Keratinocyte (primary cell): ENCODE data around the gene CYP4X1. TPM values are rescaled to one million over a fixed set of nuclear protein-coding genes. Genes with fewer than 3 reads are reported as not detected.
A peak's percentile ranks its signal among the peaks of the same experiment; 100 is the strongest.
"Not testable (repeated sequence)": the region's sequence is repeated elsewhere in the genome, so short reads cannot be mapped to it uniquely, and the experiment has no call there.

Source experiments
- DNase-seq: peaks from one replicate; pipeline ENCODE4 v3.0.0-alpha.2; 2011; ENCODE audit warnings: low read depth, missing footprints, low spot score
- FAIRE-seq: peaks from 2 replicates; lab custom pipeline; 2011; peaks lifted over from hg19 to GRCh38; lab: Jason Lieb, UNC
- H2AFZ ChIP-seq: 2 replicates; pipeline ENCODE4 v1.6.0; 2012; ENCODE audit warnings: low read length, control low read depth, inconsistent platforms; ENCODE audit not compliant: control insufficient read depth
- H3K27ac ChIP-seq: 2 replicates; pipeline ENCODE4 v1.5.1; 2011; ENCODE audit warnings: low read length; ENCODE audit not compliant: control insufficient read depth, insufficient read depth
- H3K27me3 ChIP-seq: 3 replicates; pipeline ENCODE4 v1.6.0; 2011; ENCODE audit warnings: low read length; ENCODE audit not compliant: control insufficient read depth, insufficient read depth; ENCODE audit errors: extremely low read depth
- H3K36me3 ChIP-seq, 2 experiments: 2 replicates in 1 of 2; 3 replicates in 1 of 2; pipeline ENCODE4 v1.5.1; 2011; ENCODE audit warnings: low read length in 2 of 2, mild to moderate bottlenecking in 1 of 2; ENCODE audit not compliant: control insufficient read depth in 2 of 2, insufficient read depth in 2 of 2; ENCODE audit errors: extremely low read depth in 1 of 2
- H3K4me1 ChIP-seq: 3 replicates; pipeline ENCODE4 v1.5.1; 2011; ENCODE audit warnings: low read length; ENCODE audit not compliant: control insufficient read depth, insufficient read depth; ENCODE audit errors: extremely low read depth
- H3K4me2 ChIP-seq: 3 replicates; pipeline ENCODE4 v1.6.0; 2011; ENCODE audit warnings: low read depth, low read length; ENCODE audit not compliant: control insufficient read depth, insufficient read depth; ENCODE audit errors: extremely low read depth
- H3K4me3 ChIP-seq, 3 experiments: fragments of 200-600 bp in 1 of 3; sonication (generic) in 1 of 3; 2 replicates in 2 of 3; 3 replicates in 1 of 3; pipeline ENCODE4 v1.5.1; 2011 to 2016; ENCODE audit warnings: low read length in 3 of 3, mild to moderate bottlenecking in 3 of 3, control low read depth in 2 of 3, inconsistent platforms in 1 of 3, low read depth in 1 of 3, mixed read lengths in 1 of 3, mixed run types in 1 of 3, moderate library complexity in 1 of 3; ENCODE audit not compliant: control insufficient read depth in 2 of 3, insufficient read depth in 2 of 3; ENCODE audit errors: extremely low read depth in 1 of 3
- H3K79me2 ChIP-seq: 2 replicates; pipeline ENCODE4 v1.6.0; 2012; ENCODE audit warnings: low read length; ENCODE audit not compliant: control insufficient read depth, insufficient read depth
- H3K9ac ChIP-seq: 3 replicates; pipeline ENCODE4 v1.6.0; 2011; ENCODE audit warnings: low read length; ENCODE audit not compliant: control insufficient read depth, insufficient read depth; ENCODE audit errors: extremely low read depth
- H3K9me1 ChIP-seq: 3 replicates; pipeline ENCODE4 v1.6.0; 2011; ENCODE audit warnings: low read length; ENCODE audit not compliant: control insufficient read depth, insufficient read depth; ENCODE audit errors: extremely low read depth
- H3K9me3 ChIP-seq: 2 replicates; pipeline ENCODE4 v1.5.1; 2012; ENCODE audit warnings: low read depth, low read length; ENCODE audit not compliant: control insufficient read depth
- H4K20me1 ChIP-seq: 3 replicates; pipeline ENCODE4 v1.6.0; 2011; ENCODE audit warnings: low read length; ENCODE audit not compliant: control insufficient read depth, insufficient read depth; ENCODE audit errors: extremely low read depth
- dilution Hi-C: fragments of 300-500 bp; cut with MboI; formaldehyde crosslinking; loops from one replicate; pipeline ENCODE4 v1.7.0; 2020; ENCODE audit warnings: low sequenced_read_pairs; ENCODE audit not compliant: extremely low pct_ligation_motif_present
- polyA plus RNA-seq, 5 experiments: library from polyadenylated mRNA; depleted of rRNA in 3 of 5; stranded (reverse) in 3 of 5; stranded (forward) in 1 of 5; unstranded in 1 of 5; fragments of >200 nt; gene quantifications; 1 replicate in 1 of 5; 2 replicates in 3 of 5; 3 replicates in 1 of 5; pipeline versions ENCODE4 v1.2.1 to v1.2.3, GENCODE V29; 2011 to 2012; ENCODE audit warnings: missing spikeins in 2 of 5, low read depth in 1 of 5, low replicate concordance in 1 of 5
- small RNA-seq, 3 experiments: library from RNA; depleted of rRNA; stranded (forward); fragments of <200 nt; gene quantifications; one replicate each; pipeline ENCODE3, GENCODE V24; 2012; ENCODE audit warnings: low read depth in 3 of 3, low replicate concordance in 1 of 3; ENCODE audit not compliant: insufficient read length in 3 of 3
- TF ChIP-seq, protein P1 (sequence below), 3 experiments: IDR thresholded peaks in 1 of 3; conservative IDR thresholded peaks in 1 of 3; optimal IDR thresholded peaks in 1 of 3; 2 replicates in 2 of 3; 3 replicates in 1 of 3; pipeline versions ENCODE3 to v1.5.1; 2011; ENCODE audit warnings: low read length in 3 of 3, mild to moderate bottlenecking in 3 of 3, moderate library complexity in 2 of 3, control low read depth in 1 of 3, inconsistent platforms in 1 of 3; ENCODE audit not compliant: insufficient read depth in 2 of 3; ENCODE audit errors: extremely low read depth in 1 of 3

The CYP4X1 gene
- polyA plus RNA-seq, 1 donor (not counting 4 experiments of a cell fraction or from before 2014, with no cell fraction given) = 1.00 TPM

DNA sequence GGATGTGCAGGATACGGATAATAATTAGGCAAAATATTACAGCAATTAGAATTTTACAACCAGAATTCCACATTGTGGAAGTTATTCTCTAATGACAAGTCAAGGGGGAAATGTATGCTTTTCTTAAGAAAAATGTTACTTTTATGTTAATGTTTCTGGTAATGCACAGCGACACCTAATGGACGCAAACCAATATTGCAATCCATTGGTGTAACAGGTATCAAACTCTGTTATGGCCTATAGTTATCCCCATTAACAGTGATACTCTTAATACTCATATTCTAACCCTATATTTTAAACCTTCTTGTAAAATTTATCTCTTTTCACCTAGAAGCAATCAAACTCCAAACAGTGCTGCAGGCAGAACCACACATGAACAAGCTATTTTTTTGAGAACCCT, 65.9 kb downstream of the CYP4X1 start:
- DNase-seq, H3K4me2 ChIP-seq, H3K79me2 ChIP-seq, H2AFZ ChIP-seq, H3K9ac ChIP-seq, H3K4me3 ChIP-seq, FAIRE-seq, H3K36me3 ChIP-seq, H3K27me3 ChIP-seq, H4K20me1 ChIP-seq, H3K27ac ChIP-seq, H3K4me1 ChIP-seq, dilution Hi-C loops, H3K9me1 ChIP-seq, H3K9me3 ChIP-seq: not testable (repeated sequence)
- TF ChIP-seq, protein P1, sequence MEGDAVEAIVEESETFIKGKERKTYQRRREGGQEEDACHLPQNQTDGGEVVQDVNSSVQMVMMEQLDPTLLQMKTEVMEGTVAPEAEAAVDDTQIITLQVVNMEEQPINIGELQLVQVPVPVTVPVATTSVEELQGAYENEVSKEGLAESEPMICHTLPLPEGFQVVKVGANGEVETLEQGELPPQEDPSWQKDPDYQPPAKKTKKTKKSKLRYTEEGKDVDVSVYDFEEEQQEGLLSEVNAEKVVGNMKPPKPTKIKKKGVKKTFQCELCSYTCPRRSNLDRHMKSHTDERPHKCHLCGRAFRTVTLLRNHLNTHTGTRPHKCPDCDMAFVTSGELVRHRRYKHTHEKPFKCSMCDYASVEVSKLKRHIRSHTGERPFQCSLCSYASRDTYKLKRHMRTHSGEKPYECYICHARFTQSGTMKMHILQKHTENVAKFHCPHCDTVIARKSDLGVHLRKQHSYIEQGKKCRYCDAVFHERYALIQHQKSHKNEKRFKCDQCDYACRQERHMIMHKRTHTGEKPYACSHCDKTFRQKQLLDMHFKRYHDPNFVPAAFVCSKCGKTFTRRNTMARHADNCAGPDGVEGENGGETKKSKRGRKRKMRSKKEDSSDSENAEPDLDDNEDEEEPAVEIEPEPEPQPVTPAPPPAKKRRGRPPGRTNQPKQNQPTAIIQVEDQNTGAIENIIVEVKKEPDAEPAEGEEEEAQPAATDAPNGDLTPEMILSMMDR (optimal IDR thresholded peaks at IDR 0.05 in 1 of 3, IDR thresholded peaks at IDR 0.05 in 1 of 3, conservative IDR thresholded peaks at IDR 0.05 in 1 of 3; ENCODE audit: extremely low read depth in 1 of 3, insufficient read depth in 2 of 3, low read length in 3 of 3) = peak in 1 of 3 experiments; percentile 20

DNA sequence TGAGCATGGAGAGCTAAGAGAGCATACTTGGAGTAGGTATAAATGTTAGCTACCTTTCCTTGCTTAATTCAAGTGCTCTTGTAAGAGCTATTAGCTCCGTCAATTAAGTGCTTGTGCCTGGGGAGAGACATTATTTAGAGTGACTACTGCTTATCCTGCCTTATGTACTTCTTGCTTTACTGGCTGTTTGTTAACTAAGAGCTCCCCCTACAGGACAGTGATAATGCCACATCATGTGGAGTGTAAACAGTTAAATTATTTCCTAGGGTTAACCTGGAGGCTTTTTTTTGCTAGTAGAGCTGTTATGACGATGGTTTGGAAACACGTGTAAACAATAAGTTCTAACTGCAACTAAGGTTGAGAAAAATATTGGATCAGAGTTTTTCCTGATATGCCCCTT, 68.0 kb downstream of the CYP4X1 start:
- peak; percentile 89 for FAIRE-seq
- H3K4me1 ChIP-seq = not testable (repeated sequence)

More for the DNA sequence above, 68.0 kb downstream of the CYP4X1 start:
- H3K79me2 ChIP-seq, dilution Hi-C loops, H3K9me3 ChIP-seq, DNase-seq, H3K4me3 ChIP-seq, H3K27me3 ChIP-seq, H2AFZ ChIP-seq, H3K9ac ChIP-seq, H3K4me2 ChIP-seq, H3K9me1 ChIP-seq, H3K36me3 ChIP-seq, H3K27ac ChIP-seq, H4K20me1 ChIP-seq: not testable (repeated sequence)
- TF ChIP-seq, protein P1 (optimal IDR thresholded peaks at IDR 0.05 in 1 of 3, IDR thresholded peaks at IDR 0.05 in 1 of 3, conservative IDR thresholded peaks at IDR 0.05 in 1 of 3; ENCODE audit: extremely low read depth in 1 of 3, insufficient read depth in 2 of 3, low read length in 3 of 3) = peak in 2 of 3 experiments; percentile 9 to 18

Small RNA genes within 50 kb of the gene (small RNA-seq; reads per million reads assigned to genes)
- gene CYP4A27P (0 reads per million in 3 experiments), gene CYP4A43P (0 reads per million in 3 experiments), gene CYP4A44P (0 reads per million in 3 experiments)

Other genes with a start within 250 kb of the CYP4X1 start
- gene CYP4B1, start 224.6 kb upstream of the CYP4X1 start, polyA plus RNA-seq = 0.49 to 3.9 TPM (median 2.1 TPM) in 3 replicates
- gene CYP4A11, start 82.2 kb upstream of the CYP4X1 start, polyA plus RNA-seq = not detected in 3 replicates
- gene CYP4Z1, start 43.6 kb downstream of the CYP4X1 start, polyA plus RNA-seq = not detected in 3 replicates
- gene CYP4A22, start 113.8 kb downstream of the CYP4X1 start, polyA plus RNA-seq = not detected in 3 replicates
- 1.5 to 29.2 TPM (median 1.5 TPM) in 3 replicates for gene PDZK1IP1, start 166.4 kb downstream of the CYP4X1 start, polyA plus RNA-seq
- not detected in 3 replicates for gene TAL1, start 208.6 kb downstream of the CYP4X1 start, polyA plus RNA-seq